Measurements from ENCODE around the gene THADA.
A peak's percentile ranks its signal among the peaks of the same experiment; 100 is the strongest.

GRCh38 chr2:43225093-43225787 is 370.6 kb downstream of the THADA start:
- TF ChIP-seq FOXM1 (IDR thresholded peaks at IDR 0.05; ENCODE audit: borderline replicate concordance) (no peak), BHLHE40 (IDR thresholded peaks at IDR 0.05; ENCODE audit: borderline replicate concordance) (no peak), CTBP1 (IDR thresholded peaks at IDR 0.05; ENCODE audit: borderline replicate concordance) (peak; percentile 54; the same call in 1 of the 2 replicates), SP1 (IDR thresholded peaks at IDR 0.05) (no peak), PKNOX1 (IDR thresholded peaks at IDR 0.05) (no peak)
